PC-9 (cell line): ENCODE results near the gene DOCK11. TPM values are rescaled to one million over a fixed set of nuclear protein-coding genes. Genes with fewer than 3 reads are reported as not detected.

Experiments used
- BruUV-seq: library from RNA; stranded (reverse); fragments of 400-500 nt; replicated peaks from 2 replicates; lab custom pipeline; 2021; lab: Mats Ljungman, UMichigan
- CTCF ChIA-PET: fragments of 300-600 bp; sonication (Branson Sonifier 250); formaldehyde crosslinking; loops from one replicate; lab custom pipeline; 2022; ENCODE audit warnings: antibody characterized with exemption; lab: Charles Lee
- POLR2A ChIA-PET: fragments of 300-600 bp; sonication (Branson Sonifier 250); formaldehyde crosslinking; loops from one replicate; lab custom pipeline; 2022; ENCODE audit warnings: antibody characterized with exemption; ENCODE audit not compliant: unreplicated experiment; lab: Charles Lee
- DNase-seq, 2 experiments: peaks; one replicate each; pipeline versions ENCODE4 v3.0.0 to v3.0.0-alpha.2; 2015 to 2022; ENCODE audit warnings: mixed read lengths in 1 of 2
- H2AFZ ChIP-seq: fragments of 200-600 bp; sonication (generic); 2 replicates; pipeline ENCODE4 v1.8.1; 2017; ENCODE audit warnings: antibody characterized with exemption
- H3F3A ChIP-seq: fragments of 200-600 bp; sonication (generic); 2 replicates; pipeline ENCODE4 v1.8.1; 2017; ENCODE audit warnings: antibody characterized with exemption, mild to moderate bottlenecking, low read depth; ENCODE audit not compliant: insufficient read depth
- H3K27ac ChIP-seq: fragments of 200-600 bp; sonication (generic); 2 replicates; pipeline ENCODE4 v1.6.1; 2016; ENCODE audit warnings: mixed run types
- H3K27me3 ChIP-seq: fragments of 200-600 bp; sonication (generic); 2 replicates; pipeline ENCODE4 v1.6.1; 2016; ENCODE audit warnings: low read depth, mixed run types; ENCODE audit not compliant: insufficient read depth
- H3K36me3 ChIP-seq: fragments of 200-600 bp; sonication (generic); 2 replicates; pipeline ENCODE4 v1.6.1; 2016; ENCODE audit warnings: low read depth, mixed run types
- H3K4me1 ChIP-seq: fragments of 200-600 bp; sonication (generic); replicated peaks from 2 replicates; pipeline ENCODE4 v1.6.1; 2016; ENCODE audit warnings: mixed run types; ENCODE audit not compliant: insufficient read depth
- H3K4me2 ChIP-seq: fragments of 200-600 bp; sonication (generic); 2 replicates; pipeline ENCODE4 v1.6.1; 2017; ENCODE audit warnings: mixed run types
- H3K4me3 ChIP-seq: fragments of 200-600 bp; sonication (generic); 2 replicates; pipeline ENCODE4 v1.6.1; 2016; ENCODE audit warnings: mixed run types
- H3K79me2 ChIP-seq: fragments of 200-600 bp; sonication (generic); 2 replicates; pipeline ENCODE4 v1.6.1; 2017; ENCODE audit warnings: low read depth, mixed run types
- H3K9me2 ChIP-seq: fragments of 200-600 bp; sonication (generic); 2 replicates; pipeline ENCODE4 v1.8.1; 2017; ENCODE audit warnings: mild to moderate bottlenecking; ENCODE audit not compliant: insufficient read depth
- H3K9me3 ChIP-seq: fragments of 200-600 bp; sonication (generic); 2 replicates; pipeline ENCODE4 v1.8.1; 2016; ENCODE audit warnings: low read depth; ENCODE audit not compliant: insufficient read depth
- H4K20me1 ChIP-seq: fragments of 200-600 bp; sonication (generic); 2 replicates; pipeline ENCODE4 v1.8.1; 2017; ENCODE audit not compliant: insufficient read depth
- EZH2 ChIP-seq: fragments of 200-600 bp; sonication (generic); IDR thresholded peaks from 2 replicates; pipeline ENCODE4 v1.8.0; 2017; ENCODE audit warnings: antibody characterized with exemption, low read depth
- intact Hi-C: fragments of 100-400 bp; cut with micrococcal nuclease; formaldehyde crosslinking; loops from one replicate; pipeline ENCODE4 v1.10.0; 2022; ENCODE audit not compliant: unreplicated experiment
- total RNA-seq: library from RNA; stranded (reverse); gene quantifications from 2 replicates; pipeline ENCODE4 v1.2.3, GENCODE V29; 2021
- TF ChIP-seq, protein P1 (sequence below): fragments of 200-600 bp; sonication (generic); conservative IDR thresholded peaks from 2 replicates; pipeline ENCODE4 v1.6.1; 2017; ENCODE audit warnings: mixed run types, antibody characterized with exemption, mild to moderate bottlenecking, moderate library complexity

Gene DOCK11
- total RNA-seq, 1 experiment from 2014 or later: 9.0 TPM

GRCh38 chrX:118595501-118596042 lies 100.0 kb downstream of the DOCK11 start:
- Histone ChIP-seq H3K9me2 (no peaks in the 10 kb centered on the region), H3K79me2 (no peaks in the 10 kb centered on the region), H3K9me3 (no peaks in the 10 kb centered on the region), H3K36me3 (no peaks in the 10 kb centered on the region), H2AFZ (no peak overlapping the region), H3F3A (no peaks in the 10 kb centered on the region), H4K20me1 (no peaks in the 10 kb centered on the region), H3K4me3 (no peak overlapping the region), H3K27me3 (no peaks in the 10 kb centered on the region), H3K27ac (no peak overlapping the region), H3K4me1 (no peaks in the 10 kb centered on the region), H3K4me2 (no peak overlapping the region)
- ChIA-PET POLR2A (no interaction called here), CTCF (no interaction called here)
- no peak for TF ChIP-seq EZH2
- TF ChIP-seq, protein P1, sequence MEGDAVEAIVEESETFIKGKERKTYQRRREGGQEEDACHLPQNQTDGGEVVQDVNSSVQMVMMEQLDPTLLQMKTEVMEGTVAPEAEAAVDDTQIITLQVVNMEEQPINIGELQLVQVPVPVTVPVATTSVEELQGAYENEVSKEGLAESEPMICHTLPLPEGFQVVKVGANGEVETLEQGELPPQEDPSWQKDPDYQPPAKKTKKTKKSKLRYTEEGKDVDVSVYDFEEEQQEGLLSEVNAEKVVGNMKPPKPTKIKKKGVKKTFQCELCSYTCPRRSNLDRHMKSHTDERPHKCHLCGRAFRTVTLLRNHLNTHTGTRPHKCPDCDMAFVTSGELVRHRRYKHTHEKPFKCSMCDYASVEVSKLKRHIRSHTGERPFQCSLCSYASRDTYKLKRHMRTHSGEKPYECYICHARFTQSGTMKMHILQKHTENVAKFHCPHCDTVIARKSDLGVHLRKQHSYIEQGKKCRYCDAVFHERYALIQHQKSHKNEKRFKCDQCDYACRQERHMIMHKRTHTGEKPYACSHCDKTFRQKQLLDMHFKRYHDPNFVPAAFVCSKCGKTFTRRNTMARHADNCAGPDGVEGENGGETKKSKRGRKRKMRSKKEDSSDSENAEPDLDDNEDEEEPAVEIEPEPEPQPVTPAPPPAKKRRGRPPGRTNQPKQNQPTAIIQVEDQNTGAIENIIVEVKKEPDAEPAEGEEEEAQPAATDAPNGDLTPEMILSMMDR: no peak
- BruUV-seq: no TSS peak
- no peak for DNase-seq
- intact Hi-C loops: no loop called here

- no peak overlapping the region for H3K27ac ChIP-seq
- ChIA-PET CTCF (interaction anchor here (0.6 kb wide), 1 partner anchor 271 kb away, joined by 9 read pairs; no protein-coding TSS in a partner anchor), POLR2A (no interaction called here)
- H4K20me1 ChIP-seq: no peaks in the 10 kb centered on the region
- H3K79me2 ChIP-seq: no peaks in the 10 kb centered on the region
- H3K4me2 ChIP-seq: no peak overlapping the region
- no peaks in the 10 kb centered on the region for H3K9me3 ChIP-seq
- no peaks in the 10 kb centered on the region for H3K36me3 ChIP-seq
- no peak for DNase-seq
- H3K27me3 ChIP-seq: no peaks in the 10 kb centered on the region
- no peak overlapping the region for H3K4me3 ChIP-seq
- BruUV-seq: no TSS peak
- H3K9me2 ChIP-seq: no peaks in the 10 kb centered on the region
- H3K4me1 ChIP-seq: 0 out of 2 replicates have a peak, but pooled peaks cover 2% of the 10 kb centered on the region
- no peaks in the 10 kb centered on the region for H3F3A ChIP-seq
- TF ChIP-seq, protein P1: no peak
- TF ChIP-seq EZH2: no peak
- intact Hi-C loops: no loop called here
- no peak overlapping the region for H2AFZ ChIP-seq
Measured at GRCh38 chrX:118596390-118596789, 100.8 kb downstream of the DOCK11 start.

DNA sequence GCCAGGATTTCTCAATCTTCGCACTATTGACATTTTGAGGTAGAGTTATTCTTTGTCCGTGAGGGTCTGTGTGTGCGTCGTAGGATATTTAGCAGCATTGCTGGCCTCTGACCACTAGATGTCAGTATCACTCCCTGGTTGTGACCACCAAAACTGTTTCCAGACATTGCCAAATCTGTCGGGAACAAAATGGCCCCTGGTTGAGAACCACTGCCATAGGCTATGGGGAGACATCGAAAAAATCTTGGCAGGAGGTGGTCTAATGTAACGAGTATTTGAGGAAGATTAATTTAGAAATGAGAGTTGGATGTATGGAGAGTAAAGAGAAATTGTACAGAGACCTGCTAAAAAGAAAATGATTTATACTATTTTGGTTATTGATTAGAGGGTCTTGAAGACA lies 108.4 kb downstream of the DOCK11 start:
- H3K27me3 ChIP-seq: no peaks in the 10 kb centered on the region
- DNase-seq: peak; percentile 33 to 35
- no peaks in the 10 kb centered on the region for H3K9me3 ChIP-seq
- no peaks in the 10 kb centered on the region for H3F3A ChIP-seq
- peak overlapping the region; percentile 81 for H2AFZ ChIP-seq
- no peak overlapping the region for H3K27ac ChIP-seq
- H3K79me2 ChIP-seq: no peaks in the 10 kb centered on the region
- H3K4me3 ChIP-seq: no peak overlapping the region
- H3K4me2 ChIP-seq: peak overlapping the region; percentile 67
- H3K36me3 ChIP-seq: no peaks in the 10 kb centered on the region
- CTCF ChIA-PET: no interaction called here
- H3K9me2 ChIP-seq: no peaks in the 10 kb centered on the region
- intact Hi-C loops: loop anchor here (1.0 to 5.0 kb wide), 3 partner anchors 203 to 463 kb away; no protein-coding TSS in a partner anchor
- POLR2A ChIA-PET: no interaction called here
- no peaks in the 10 kb centered on the region for H4K20me1 ChIP-seq
- BruUV-seq: no TSS peak
- 0 out of 2 replicates have a peak, but pooled peaks cover 7% of the 10 kb centered on the region for H3K4me1 ChIP-seq
- TF ChIP-seq, protein P1: peak; percentile 87
- TF ChIP-seq EZH2: no peak
